Mucosa of stomach (tissue), 1 donor: ENCODE data around the gene GOLGA6L7.

ENCODE experiments used
- H3K27me3 ChIP-seq: one replicate; pipeline ENCODE4 v1.7.0; 2013; ENCODE audit warnings: mild to moderate bottlenecking, low read length; ENCODE audit not compliant: control insufficient read depth, insufficient read depth
- H3K36me3 ChIP-seq: one replicate; pipeline ENCODE4 v1.7.0; 2013; ENCODE audit warnings: low read length; ENCODE audit not compliant: control insufficient read depth, insufficient read depth
- H3K4me1 ChIP-seq: one replicate; pipeline ENCODE4 v1.7.0; 2013; ENCODE audit warnings: mild to moderate bottlenecking, low read length; ENCODE audit not compliant: control insufficient read depth, insufficient read depth
- H3K4me3 ChIP-seq: one replicate; pipeline ENCODE4 v1.7.0; 2013; ENCODE audit warnings: low read length
- H3K9ac ChIP-seq: one replicate; pipeline ENCODE4 v1.7.0; 2013; ENCODE audit warnings: mild to moderate bottlenecking, low read length, moderate library complexity
- H3K9me3 ChIP-seq: one replicate; pipeline ENCODE4 v1.7.0; 2013; ENCODE audit warnings: mild to moderate bottlenecking, low read length, moderate library complexity; ENCODE audit not compliant: control insufficient read depth
- donor health status: Pancreatic carcinoma.

GOLGA6L7 gene

DNA sequence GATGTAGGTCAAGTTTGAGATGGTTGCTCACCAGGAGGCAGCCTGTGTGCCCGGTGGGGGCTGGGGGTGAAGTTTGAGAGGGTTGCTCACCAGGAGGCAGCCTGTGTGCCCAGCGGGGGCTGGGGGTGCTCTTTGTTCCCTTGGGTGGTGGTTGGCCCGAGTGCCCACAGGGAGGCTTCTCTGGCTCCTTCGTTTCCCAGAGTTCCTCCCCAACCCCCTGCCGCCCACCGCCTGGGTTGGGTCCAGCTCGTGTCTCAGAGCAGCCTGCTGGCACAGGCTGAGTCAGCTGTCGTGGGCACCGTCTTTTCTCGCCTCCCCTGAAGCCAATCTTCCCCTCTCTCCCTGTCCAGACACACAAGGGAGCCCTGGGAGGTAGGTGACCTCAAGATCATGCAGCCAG lies 40.5 kb upstream of the GOLGA6L7 start:
- Histone ChIP-seq H3K9me3 (no peaks in the 10 kb centered on the region), H3K9ac (no peak overlapping the region), H3K36me3 (no peaks in the 10 kb centered on the region), H3K27me3 (peaks cover 26% of the 10 kb centered on the region), H3K4me3 (no peak overlapping the region), H3K4me1 (no peaks in the 10 kb centered on the region)

DNA sequence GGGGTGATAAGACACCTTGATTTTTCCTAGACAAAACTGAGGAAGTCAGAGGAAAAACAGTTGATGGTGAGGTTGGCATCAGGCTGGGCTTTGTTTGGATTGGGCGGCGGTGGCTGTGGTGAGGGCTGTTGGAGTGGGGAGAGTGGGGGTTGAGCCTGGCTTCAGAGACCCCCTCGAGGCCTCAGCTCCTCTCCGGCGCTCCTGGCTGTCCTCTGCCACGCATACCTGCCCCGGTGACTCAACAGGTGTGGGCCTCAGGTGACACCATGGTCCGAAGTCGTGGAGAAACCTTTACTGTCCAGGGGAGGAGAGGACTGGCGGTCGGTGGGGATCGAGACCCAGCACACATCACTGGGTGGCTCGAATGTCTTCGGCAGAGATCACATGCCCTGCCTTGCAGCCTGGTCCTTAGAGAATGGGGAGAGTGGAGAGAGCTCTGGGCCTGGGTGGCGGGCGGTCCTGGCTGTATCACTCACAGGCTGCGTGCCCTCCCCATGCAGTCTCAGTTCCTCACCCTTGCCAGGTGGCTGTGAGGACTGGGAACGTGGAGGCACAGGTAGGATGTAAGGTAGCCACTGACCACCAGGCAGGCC lies 40.0 kb upstream of the GOLGA6L7 start:
- H3K36me3 ChIP-seq = no peaks in the 10 kb centered on the region
- no peak overlapping the region for H3K4me3 ChIP-seq
- no peaks in the 10 kb centered on the region for H3K9me3 ChIP-seq
- no peaks in the 10 kb centered on the region for H3K4me1 ChIP-seq
- H3K9ac ChIP-seq = no peak overlapping the region
- peaks cover 26% of the 10 kb centered on the region for H3K27me3 ChIP-seq

DNA sequence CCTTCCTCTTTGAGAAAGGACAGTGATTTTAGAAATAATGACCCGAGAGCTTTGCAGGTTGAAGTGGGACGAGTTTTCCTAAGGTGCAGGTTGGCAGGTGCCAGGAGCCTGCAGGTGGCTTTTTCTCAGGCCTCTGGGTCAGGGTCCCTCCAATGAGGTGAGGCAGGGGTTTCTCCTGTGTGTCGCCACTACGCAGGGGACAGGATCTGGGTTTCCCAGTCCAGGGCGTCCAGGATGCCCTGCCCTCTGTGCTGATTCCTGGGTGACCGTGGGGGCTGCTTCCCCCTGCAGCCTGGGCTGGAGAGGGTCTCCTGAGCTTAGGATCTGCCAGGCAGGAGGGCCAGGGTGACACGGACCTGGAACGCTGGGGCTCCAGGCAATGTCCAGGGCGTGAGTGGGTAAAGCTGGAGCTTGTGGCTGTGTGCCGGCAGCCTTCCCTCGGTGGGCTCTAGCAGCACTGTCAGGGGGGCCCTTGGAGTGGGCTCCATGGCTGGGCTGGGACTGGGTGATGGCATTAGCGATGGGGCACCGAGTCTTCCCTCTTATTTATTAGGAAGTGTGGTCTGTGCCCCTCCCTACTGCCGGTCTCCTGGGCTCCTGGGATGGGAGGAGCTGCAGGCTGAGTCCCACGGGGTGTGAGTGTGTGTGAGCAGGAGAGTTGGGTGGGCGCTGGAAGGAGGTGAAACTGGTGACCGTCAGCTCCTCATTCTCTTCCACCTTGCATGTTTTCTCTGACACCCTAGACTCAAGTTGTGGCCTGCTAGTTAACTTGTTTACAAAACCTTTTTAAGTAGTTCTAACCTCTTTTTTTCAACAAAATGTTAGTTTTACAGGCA lies 39.1 kb upstream of the GOLGA6L7 start:
- peaks cover 26% of the 10 kb centered on the region for H3K27me3 ChIP-seq

DNA sequence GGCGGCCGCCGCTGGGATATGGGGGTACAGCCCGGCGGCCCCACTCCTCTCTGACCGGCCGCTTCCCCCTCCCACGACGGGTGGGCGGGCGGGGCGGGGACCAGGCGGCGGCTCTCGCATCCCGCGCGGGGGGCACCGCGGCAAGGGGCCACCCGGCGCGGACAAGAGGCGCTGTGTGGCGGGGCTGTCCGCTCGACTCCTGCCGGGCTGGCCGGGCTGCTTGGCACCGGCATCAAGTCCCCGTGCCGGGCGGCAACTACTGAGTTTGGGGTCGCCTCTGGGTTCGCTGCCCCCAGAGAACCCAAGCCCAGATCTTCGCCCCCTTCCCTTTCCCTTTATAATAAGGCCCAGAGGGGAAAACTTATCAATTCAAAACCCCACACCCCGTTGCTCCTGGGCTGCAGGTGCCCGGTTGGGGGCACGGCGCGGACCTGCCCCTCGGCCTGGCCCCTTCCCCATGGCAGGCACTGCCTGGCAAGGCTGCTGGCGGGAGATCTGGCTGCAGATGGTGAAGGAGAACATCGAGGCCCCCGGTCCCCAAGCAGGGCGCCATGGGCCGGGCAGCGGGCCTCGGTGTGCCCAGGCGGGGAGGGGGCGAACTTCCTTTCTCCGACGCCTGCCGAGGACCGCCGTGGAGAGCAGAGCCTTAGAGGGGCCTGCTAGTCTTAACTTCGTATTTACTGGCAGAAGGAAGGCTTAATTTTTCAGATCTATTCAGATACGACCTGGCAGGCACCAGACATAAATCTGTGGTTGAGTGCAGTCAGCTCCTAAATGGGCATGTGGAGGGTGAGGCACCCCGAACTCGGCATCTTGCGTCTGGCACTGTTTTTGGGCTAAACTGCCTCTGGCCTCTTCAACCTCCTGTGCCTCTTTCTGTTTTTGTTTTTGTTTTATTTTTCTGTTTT lies 38.2 kb upstream of the GOLGA6L7 start:
- Histone ChIP-seq H3K27me3 (peaks cover 26% of the 10 kb centered on the region), H3K9ac (no peak overlapping the region), H3K4me3 (no peak overlapping the region), H3K4me1 (no peaks in the 10 kb centered on the region), H3K36me3 (no peaks in the 10 kb centered on the region), H3K9me3 (no peaks in the 10 kb centered on the region)

More for the DNA sequence above, 39.1 kb upstream of the GOLGA6L7 start:
- Histone ChIP-seq H3K4me3 (no peak overlapping the region), H3K36me3 (no peaks in the 10 kb centered on the region), H3K4me1 (no peaks in the 10 kb centered on the region), H3K9ac (no peak overlapping the region), H3K9me3 (no peaks in the 10 kb centered on the region)

DNA sequence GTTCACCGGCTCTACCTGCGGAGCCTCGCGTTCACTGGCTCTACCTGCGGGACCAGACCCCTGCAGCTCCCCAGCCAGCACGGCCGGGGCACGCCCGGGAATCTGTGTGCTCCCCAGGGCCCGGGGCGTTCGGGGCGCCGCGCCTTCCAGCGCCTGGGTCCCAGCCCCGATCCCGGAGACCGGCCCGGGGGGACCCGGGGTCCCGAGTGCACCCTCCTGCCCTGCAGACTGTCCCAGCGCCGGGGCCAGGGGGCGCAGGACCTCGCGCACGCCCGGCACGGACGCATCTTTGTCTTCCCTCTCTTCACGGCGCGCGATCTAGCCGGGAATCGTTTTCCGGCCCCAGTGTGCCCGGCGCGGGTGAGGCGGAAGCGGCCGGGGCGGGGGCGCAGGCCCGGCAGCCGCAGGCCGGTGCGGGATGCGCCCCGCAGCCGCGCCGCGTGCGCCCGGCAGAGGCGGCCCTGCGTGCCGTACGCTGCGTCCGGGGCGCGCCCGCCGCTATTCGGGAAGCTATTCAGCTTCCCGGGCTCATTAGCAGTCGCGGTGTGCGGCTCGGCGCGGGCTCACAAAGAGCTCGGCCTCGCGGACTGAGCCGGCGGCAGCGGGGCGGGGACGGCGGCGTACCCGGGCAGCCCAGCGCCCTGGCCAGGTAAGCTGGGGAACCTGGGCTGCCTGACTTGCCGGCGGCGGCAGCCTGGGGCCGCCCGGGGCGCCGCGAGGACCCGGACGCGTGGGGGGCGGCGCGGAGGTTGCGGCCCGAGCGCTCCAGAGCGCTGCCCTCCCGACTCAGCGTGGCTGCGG lies 37.4 kb upstream of the GOLGA6L7 start, which contains the start of gene APBA2:
TSS of gene APBA2 (plus strand) at position 345 of the 801 bp plus-strand sequence. CDS start 167,911 bp downstream, outside the sequence.
- Histone ChIP-seq H3K27me3 (peaks cover 26% of the 10 kb centered on the region), H3K36me3 (no peaks in the 10 kb centered on the region), H3K4me3 (no peak within 1 kb of the TSS), H3K9ac (no peak within 1 kb of the TSS), H3K4me1 (no peaks in the 10 kb centered on the region), H3K9me3 (no peaks in the 10 kb centered on the region)

DNA sequence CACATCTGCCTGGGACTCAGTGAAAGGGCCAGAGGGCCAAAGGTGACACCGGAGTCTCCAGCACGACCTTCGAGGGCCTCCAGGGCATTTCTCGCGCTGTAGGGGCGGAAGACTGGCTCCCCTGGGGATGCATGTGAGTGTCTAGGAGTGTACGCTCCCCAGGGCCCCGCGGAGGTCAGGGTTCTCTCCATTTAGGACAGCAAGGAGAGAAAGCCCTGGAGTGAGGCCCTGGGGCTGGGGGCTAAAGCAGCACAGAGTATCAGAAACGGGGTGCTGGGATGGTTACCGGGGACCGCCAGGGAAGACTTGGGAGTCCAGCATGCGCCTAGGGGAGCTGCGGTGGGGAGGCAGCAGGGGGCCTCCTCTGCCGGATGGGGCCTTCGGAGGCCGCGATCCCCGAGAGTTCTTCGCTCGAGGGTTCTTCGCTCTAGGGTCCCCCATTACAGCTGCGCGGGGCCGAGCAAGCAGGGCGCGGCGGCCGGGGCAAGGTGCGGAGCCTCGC lies 36.7 kb upstream of the GOLGA6L7 start:
- Histone ChIP-seq H3K36me3 (no peaks in the 10 kb centered on the region), H3K9me3 (no peaks in the 10 kb centered on the region), H3K27me3 (peaks cover 26% of the 10 kb centered on the region), H3K9ac (no peak overlapping the region), H3K4me3 (no peak overlapping the region), H3K4me1 (no peaks in the 10 kb centered on the region)

DNA sequence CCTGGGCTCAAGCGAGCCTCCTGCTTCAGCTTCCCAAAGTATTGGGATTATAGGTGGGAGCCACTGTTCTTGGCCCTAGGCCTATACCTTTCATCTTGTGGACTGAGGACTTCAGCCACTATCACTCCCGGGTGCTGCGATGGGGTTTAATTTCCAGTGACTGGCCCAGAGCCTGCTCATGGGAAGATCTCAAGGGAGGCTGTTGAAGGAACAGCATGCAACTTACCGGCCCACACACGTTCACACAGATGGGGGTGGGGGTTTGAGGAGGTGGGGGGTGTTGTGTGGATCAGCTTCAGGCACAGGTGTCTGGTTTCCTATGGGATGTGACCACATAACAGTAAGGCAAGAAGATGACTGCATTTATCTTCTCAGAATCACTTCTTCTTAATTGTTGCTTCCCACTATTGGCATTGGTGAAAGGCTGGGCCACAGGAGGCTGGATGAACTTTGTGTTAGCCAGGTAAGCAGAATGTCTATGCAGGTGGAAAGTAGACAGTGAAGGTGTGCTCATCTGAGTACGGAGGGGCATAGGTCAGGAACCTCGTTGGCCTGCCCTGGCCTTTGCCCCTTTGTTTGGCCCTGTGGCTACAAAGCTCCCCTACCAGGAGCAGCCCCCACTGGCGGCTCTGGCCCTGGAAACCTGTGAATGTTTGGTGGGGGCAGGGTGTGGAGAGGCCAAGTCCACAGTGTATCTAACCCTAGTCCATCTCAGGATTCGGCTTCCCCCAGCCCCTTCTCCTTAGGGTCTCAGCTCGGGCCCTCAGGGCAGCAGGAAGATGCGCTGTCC lies 35.9 kb upstream of the GOLGA6L7 start:
- Histone ChIP-seq H3K36me3 (no peaks in the 10 kb centered on the region), H3K9ac (no peak overlapping the region), H3K4me3 (no peak overlapping the region), H3K9me3 (no peaks in the 10 kb centered on the region), H3K27me3 (peaks cover 26% of the 10 kb centered on the region), H3K4me1 (no peaks in the 10 kb centered on the region)

DNA sequence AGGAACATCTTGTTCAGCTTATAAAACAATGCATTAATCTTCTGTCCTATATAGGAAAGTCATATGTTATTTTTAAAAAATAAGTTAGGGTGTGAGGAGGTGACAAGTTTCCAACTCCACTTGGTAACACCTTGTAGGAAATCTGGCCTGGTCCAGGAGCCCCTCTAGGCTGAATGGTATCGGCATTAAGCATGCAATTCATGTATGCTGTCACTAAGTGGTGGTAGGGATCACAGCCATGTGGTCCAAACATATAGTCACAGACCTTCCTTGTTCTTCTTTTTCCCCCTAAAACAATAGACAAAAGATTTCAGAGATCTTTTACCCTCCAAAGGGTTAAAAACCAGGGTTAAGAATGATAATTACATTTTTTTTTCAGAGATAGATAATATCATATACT lies 33.2 kb upstream of the GOLGA6L7 start:
- Histone ChIP-seq H3K27me3 (peaks cover 15% of the 10 kb centered on the region), H3K36me3 (no peaks in the 10 kb centered on the region), H3K9me3 (no peaks in the 10 kb centered on the region), H3K4me1 (no peaks in the 10 kb centered on the region), H3K4me3 (no peak overlapping the region), H3K9ac (no peak overlapping the region)

DNA sequence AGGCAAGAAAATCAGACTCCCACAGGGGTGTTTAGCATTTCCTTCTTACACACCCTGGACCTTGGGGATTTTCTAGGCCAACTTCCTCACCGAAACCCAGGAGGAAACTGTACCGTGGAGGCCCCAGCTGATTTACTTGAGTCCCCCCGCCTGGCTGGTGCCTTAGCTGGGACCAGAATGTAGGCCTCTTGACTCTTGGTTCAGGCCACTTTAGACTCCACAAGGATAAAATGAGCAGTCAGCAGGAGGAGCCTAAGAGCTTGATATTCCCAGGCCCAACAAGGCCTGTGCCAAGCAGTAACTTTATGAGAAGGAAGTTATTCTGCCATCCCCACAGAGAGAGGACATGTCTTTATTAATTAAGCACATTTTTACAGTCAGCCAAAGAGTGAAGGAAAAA lies 32.7 kb upstream of the GOLGA6L7 start:
- no peak overlapping the region for H3K9ac ChIP-seq
- no peaks in the 10 kb centered on the region for H3K36me3 ChIP-seq
- H3K9me3 ChIP-seq = no peaks in the 10 kb centered on the region
- H3K4me1 ChIP-seq = no peaks in the 10 kb centered on the region
- peaks cover 14% of the 10 kb centered on the region for H3K27me3 ChIP-seq
- no peak overlapping the region for H3K4me3 ChIP-seq

DNA sequence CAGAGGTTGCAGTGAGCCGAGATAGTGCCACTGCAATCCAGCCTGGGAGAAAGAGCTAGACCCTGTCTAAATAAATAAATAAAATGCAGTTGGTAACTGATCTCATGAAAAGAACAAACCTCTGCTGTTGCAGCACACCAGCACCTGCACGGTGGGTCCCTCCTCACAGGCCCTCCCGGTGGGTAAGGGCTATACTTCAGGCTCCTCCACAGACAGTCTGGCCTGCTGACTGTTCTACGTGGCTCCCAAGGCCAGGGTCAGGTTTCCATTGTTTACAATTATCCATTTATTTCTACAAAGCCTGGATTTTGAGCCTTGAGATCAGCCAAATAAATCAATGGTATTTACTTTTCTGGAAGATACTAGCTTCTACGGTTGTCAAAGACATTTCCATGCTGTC lies 32.2 kb upstream of the GOLGA6L7 start:
- no peaks in the 10 kb centered on the region for H3K36me3 ChIP-seq
- no peak overlapping the region for H3K4me3 ChIP-seq
- no peaks in the 10 kb centered on the region for H3K9me3 ChIP-seq
- no peak overlapping the region for H3K9ac ChIP-seq
- H3K4me1 ChIP-seq = no peaks in the 10 kb centered on the region
- H3K27me3 ChIP-seq = peaks cover 14% of the 10 kb centered on the region

DNA sequence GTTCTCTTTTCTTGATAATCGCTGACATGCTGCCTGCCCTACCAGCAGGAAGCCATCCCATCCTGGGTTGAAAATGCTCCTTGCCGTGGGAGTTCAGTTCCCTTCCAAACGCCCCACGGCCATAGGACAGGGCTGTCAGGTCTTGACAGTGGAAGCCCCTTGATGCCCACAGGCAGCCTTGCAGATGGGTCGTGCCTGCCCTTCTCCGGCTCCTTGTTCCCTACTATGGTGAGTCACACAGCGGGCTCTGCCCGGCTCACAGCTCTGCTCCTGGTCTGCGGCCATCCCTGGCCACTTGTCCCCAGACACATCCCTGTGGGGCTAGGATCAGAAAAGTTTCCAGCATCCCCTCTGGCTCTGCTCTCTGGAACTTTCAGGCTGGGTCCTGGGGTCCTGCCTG lies 31.1 kb upstream of the GOLGA6L7 start:
- peaks cover 3% of the 10 kb centered on the region for H3K27me3 ChIP-seq
- no peak overlapping the region for H3K4me3 ChIP-seq
- no peak overlapping the region for H3K9ac ChIP-seq
- no peaks in the 10 kb centered on the region for H3K9me3 ChIP-seq
- no peaks in the 10 kb centered on the region for H3K4me1 ChIP-seq
- no peaks in the 10 kb centered on the region for H3K36me3 ChIP-seq
